K562 (cell line): ENCODE data around the gene SLC19A3.

Experiments
- CTCF ChIP-seq, 3 experiments: IDR thresholded peaks in 2 of 3; conservative IDR thresholded peaks in 1 of 3; 2 replicates each; pipeline ENCODE4 v1.5.1; 2011 to 2012; ENCODE audit warnings: low read length in 3 of 3, mild to moderate bottlenecking in 3 of 3, control low read depth in 2 of 3, improper control_type of control experiment in 1 of 3, inconsistent platforms in 1 of 3, low read depth in 1 of 3, mixed read lengths in 1 of 3, moderate library complexity in 1 of 3; ENCODE audit not compliant: insufficient read depth in 2 of 3
- GMEB1 ChIP-seq: fragments of 250-450 bp; sonication (Bioruptor Pico); IDR thresholded peaks from 2 replicates; pipeline ENCODE4 v1.4.0; 2020; ENCODE audit warnings: mild to moderate bottlenecking
- JUNB ChIP-seq: fragments of 450-650 bp; formaldehyde crosslinking; conservative IDR thresholded peaks from 2 replicates; pipeline ENCODE4 v1.4.0; 2020; ENCODE audit warnings: mild to moderate bottlenecking
- KDM1A ChIP-seq, 2 experiments: fragments of 450-650 bp; IDR thresholded peaks; 2 replicates each; pipeline ENCODE4 v1.6.1; 2016; ENCODE audit warnings: mild to moderate bottlenecking in 2 of 2
- POLR2AphosphoS5 ChIP-seq: IDR thresholded peaks from 2 replicates; pipeline ENCODE4 v1.6.1; 2011; ENCODE audit warnings: mild to moderate bottlenecking, low read depth, low read length, moderate library complexity; ENCODE audit not compliant: control insufficient read depth, insufficient read depth
- RCOR1 ChIP-seq, 2 experiments: IDR thresholded peaks; 2 replicates each; pipeline ENCODE4 v1.6.1; 2012; ENCODE audit warnings: low read depth in 2 of 2, low read length in 2 of 2, borderline replicate concordance in 1 of 2, improper control_type of control experiment in 1 of 2
- SIN3A ChIP-seq, 2 experiments: fragments of 150-350 bp in 1 of 2; IDR thresholded peaks; 2 replicates each; pipeline ENCODE4 v1.6.1; 2011 to 2016; ENCODE audit warnings: borderline replicate concordance in 2 of 2, low read depth in 2 of 2, low read length in 2 of 2, mild to moderate bottlenecking in 2 of 2, moderate library complexity in 2 of 2; ENCODE audit not compliant: control insufficient read depth in 1 of 2
- TCF7 ChIP-seq: sonication (generic); IDR thresholded peaks from 2 replicates; pipeline ENCODE4 v1.6.1; 2016; ENCODE audit warnings: antibody characterized with exemption, borderline replicate concordance
- ZKSCAN8 ChIP-seq: fragments of 200-800 bp; sonication (Bioruptor generic); IDR thresholded peaks from 2 replicates; pipeline ENCODE4 v1.6.1; 2016; ENCODE audit warnings: missing genetic modification characterization, missing compliant biosample characterization
- ZNF217 ChIP-seq: sonication (generic); formaldehyde crosslinking; IDR thresholded peaks from 2 replicates; pipeline ENCODE4 v1.8.0; 2022; ENCODE audit warnings: mild to moderate bottlenecking, missing genetic modification reagents
- ZNF384 ChIP-seq: IDR thresholded peaks from 2 replicates; pipeline ENCODE4 v1.6.1; 2012; ENCODE audit warnings: low read depth, low read length, improper control_type of control experiment
- ZNF407 ChIP-seq: fragments of 450-650 bp; IDR thresholded peaks from 2 replicates; pipeline ENCODE4 v1.6.1; 2016; ENCODE audit warnings: low read depth
- ZNF77 ChIP-seq: fragments of 250-450 bp; sonication (Bioruptor Pico); IDR thresholded peaks from 2 replicates; pipeline ENCODE4 v1.5.0; 2020

GRCh38 chr2:227661827-227662226, 56.0 kb downstream of the SLC19A3 start:
- TF ChIP-seq ZNF217 (CRISPR knock-in tag) (no peak), JUNB (CRISPR knock-in tag) (no peak), CTCF (IDR thresholded peaks at IDR 0.05 in 2 of 3, conservative IDR thresholded peaks at IDR 0.05 in 1 of 3; ENCODE audit: insufficient read depth in 2 of 3, low read depth in 1 of 3, low read length in 3 of 3) (no peak), SIN3A (IDR thresholded peaks at IDR 0.05; ENCODE audit: borderline replicate concordance in 2 of 2, control insufficient read depth in 1 of 2, low read depth in 2 of 2, low read length in 2 of 2) (no peak), RCOR1 (IDR thresholded peaks at IDR 0.05; ENCODE audit: borderline replicate concordance in 1 of 2, low read depth in 2 of 2, low read length in 2 of 2) (no peak), ZNF407 (no peak), ZKSCAN8 (CRISPR knock-in tag) (no peak), ZNF77 (CRISPR knock-in tag) (no peak), ZNF384 (no peak), POLR2AphosphoS5 (no peak), TCF7 (no peak), KDM1A (IDR thresholded peaks at IDR 0.05) (no peak), GMEB1 (CRISPR knock-in tag) (no peak)
